Measurements from ENCODE around the gene PTPRN2. TPM values are rescaled to one million over a fixed set of nuclear protein-coding genes. Genes with fewer than 3 reads are reported as not detected.

Gene PTPRN2
- total RNA-seq, 1 donor from 2014 or later: 15.4 TPM

DNA sequence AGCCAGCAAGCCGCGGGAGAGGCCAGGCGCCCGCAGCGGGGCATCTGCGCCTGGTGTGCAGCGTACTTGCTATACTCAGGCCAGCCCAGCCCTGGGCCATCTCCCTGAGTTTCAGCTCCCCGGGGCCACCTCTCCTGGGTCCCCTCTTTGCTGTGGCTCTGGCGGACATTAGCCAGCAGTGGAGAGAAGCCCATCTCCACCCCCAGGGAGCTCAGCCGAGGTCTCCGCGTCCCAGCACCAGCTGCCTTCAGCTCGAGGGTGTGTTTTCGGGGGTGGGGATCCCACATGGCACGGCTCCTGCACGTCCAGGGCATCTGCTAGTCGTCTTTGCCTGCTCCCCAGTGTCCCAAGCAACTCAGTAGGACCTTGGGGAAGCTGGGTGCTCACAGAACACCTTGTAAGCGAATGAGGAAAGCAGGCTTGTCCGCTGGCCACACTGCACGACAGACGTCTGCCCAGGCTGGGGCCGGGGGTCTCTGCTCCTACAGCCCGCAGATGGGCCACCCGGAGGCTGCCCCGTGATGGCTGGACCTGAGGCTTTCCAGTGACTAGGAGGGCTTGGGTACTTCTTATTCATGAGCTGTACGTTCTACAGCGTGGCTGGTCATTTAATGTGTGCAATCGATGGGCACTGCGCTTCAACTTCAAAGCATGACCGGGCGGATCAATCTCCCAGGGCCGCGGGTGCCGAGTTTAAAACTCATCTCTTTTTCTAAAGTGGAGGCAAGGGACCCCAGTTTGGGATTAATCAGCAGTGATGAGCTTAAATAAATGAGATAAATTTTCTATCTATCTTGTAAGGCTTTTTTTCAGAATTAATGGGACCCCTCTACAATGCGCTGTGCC lies 795.2 kb downstream of the PTPRN2 start:
- no peak for DNase-seq (ENCODE audit: extremely low spot score, unreplicated experiment)
- H3K9me3 Mint-ChIP-seq: no peaks in the 10 kb centered on the region
- TF ChIP-seq, protein P1, sequence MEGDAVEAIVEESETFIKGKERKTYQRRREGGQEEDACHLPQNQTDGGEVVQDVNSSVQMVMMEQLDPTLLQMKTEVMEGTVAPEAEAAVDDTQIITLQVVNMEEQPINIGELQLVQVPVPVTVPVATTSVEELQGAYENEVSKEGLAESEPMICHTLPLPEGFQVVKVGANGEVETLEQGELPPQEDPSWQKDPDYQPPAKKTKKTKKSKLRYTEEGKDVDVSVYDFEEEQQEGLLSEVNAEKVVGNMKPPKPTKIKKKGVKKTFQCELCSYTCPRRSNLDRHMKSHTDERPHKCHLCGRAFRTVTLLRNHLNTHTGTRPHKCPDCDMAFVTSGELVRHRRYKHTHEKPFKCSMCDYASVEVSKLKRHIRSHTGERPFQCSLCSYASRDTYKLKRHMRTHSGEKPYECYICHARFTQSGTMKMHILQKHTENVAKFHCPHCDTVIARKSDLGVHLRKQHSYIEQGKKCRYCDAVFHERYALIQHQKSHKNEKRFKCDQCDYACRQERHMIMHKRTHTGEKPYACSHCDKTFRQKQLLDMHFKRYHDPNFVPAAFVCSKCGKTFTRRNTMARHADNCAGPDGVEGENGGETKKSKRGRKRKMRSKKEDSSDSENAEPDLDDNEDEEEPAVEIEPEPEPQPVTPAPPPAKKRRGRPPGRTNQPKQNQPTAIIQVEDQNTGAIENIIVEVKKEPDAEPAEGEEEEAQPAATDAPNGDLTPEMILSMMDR (conservative IDR thresholded peaks at IDR 0.05): no peak
- H3K27me3 Mint-ChIP-seq: no peaks in the 10 kb centered on the region
- no peak overlapping the region for H3K27ac Mint-ChIP-seq
- H3K36me3 Mint-ChIP-seq: no peaks in the 10 kb centered on the region
- no peak overlapping the region for H3K4me3 Mint-ChIP-seq
- peaks cover 8% of the 10 kb centered on the region for H3K4me1 Mint-ChIP-seq (ENCODE audit: unreplicated experiment)

DNA sequence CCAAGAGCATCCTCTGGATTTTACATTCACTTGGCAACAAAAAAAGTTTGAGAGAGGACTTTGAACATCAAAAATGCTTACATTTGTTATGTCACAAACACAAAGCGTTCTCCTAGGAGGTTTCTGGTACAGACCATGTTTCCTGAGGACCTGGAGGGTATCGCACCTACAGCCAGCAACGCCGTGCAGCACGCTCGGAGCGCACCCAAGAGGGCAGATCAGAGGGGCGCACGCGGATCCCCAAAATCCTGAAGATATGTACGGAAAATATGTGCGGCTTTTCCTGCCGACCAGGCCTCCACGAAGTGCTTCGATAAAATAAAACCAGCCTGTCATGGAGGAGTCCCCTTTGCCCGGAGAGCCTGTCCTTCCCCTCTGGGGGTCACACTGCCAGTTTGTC lies 796.0 kb downstream of the PTPRN2 start:
- no peak for DNase-seq (ENCODE audit: extremely low spot score, unreplicated experiment)
- Mint-ChIP-seq H3K36me3 (no peaks in the 10 kb centered on the region), H3K27ac (no peak overlapping the region), H3K9me3 (no peaks in the 10 kb centered on the region), H3K4me3 (no peak overlapping the region), H3K27me3 (no peaks in the 10 kb centered on the region), H3K4me1 (ENCODE audit: unreplicated experiment) (peaks cover 8% of the 10 kb centered on the region)
- TF ChIP-seq, protein P1 (conservative IDR thresholded peaks at IDR 0.05): no peak

DNA sequence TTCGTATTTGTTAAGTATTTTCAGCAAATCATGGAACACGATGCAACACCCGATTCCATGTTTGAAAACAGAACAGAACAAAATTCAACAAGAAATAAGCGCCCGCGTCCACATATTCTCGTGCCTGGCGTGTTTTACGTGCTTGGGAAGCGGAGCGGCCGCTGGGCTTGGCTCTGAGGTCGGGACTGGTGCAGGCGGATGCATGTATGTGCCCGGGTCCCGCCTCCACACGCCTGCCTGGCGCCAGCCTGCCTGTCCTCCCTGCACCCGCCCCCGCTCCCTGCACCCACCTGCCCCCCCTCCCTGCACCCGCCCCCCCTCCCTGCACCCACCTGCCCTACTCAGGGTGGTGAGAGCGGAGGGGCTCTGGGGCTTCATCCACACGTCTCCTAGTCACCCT lies 796.4 kb downstream of the PTPRN2 start:
- TF ChIP-seq, protein P1 (conservative IDR thresholded peaks at IDR 0.05): no peak
- Mint-ChIP-seq H3K4me1 (ENCODE audit: unreplicated experiment) (peaks cover 8% of the 10 kb centered on the region), H3K36me3 (no peaks in the 10 kb centered on the region)

DNA sequence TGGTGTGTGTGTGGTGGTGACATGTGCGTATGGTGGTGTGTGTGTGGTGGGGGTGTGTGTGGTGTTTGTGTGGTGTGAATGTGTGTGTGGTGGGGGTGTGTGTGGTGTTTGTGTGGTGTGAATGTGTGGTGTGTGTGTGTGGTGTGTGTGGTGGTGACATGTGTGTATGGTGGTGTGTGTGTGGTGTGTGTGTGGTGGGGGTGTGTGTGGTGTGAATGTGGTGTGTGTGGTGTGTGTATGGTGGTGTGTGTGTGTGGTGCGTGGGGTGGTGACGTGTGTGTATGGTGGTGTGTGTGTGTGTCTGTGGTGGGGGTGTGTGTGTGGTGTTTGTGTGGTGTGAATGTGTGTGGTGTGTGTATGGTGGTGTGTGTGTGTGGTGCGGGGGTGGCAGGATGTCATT lies 797.7 kb downstream of the PTPRN2 start:
- H3K27ac Mint-ChIP-seq: no peak overlapping the region
- H3K4me1 Mint-ChIP-seq (ENCODE audit: unreplicated experiment): peaks cover 8% of the 10 kb centered on the region
- no peak for DNase-seq (ENCODE audit: extremely low spot score, unreplicated experiment)
- no peaks in the 10 kb centered on the region for H3K36me3 Mint-ChIP-seq
- H3K4me3 Mint-ChIP-seq: no peak overlapping the region
- H3K9me3 Mint-ChIP-seq: no peaks in the 10 kb centered on the region
- H3K27me3 Mint-ChIP-seq: no peaks in the 10 kb centered on the region
- TF ChIP-seq, protein P1 (conservative IDR thresholded peaks at IDR 0.05): no peak

More for the DNA sequence above, 796.4 kb downstream of the PTPRN2 start:
- H3K27me3 Mint-ChIP-seq: no peaks in the 10 kb centered on the region
- no peak overlapping the region for H3K27ac Mint-ChIP-seq
- DNase-seq (ENCODE audit: extremely low spot score, unreplicated experiment): no peak
- H3K4me3 Mint-ChIP-seq: no peak overlapping the region
- H3K9me3 Mint-ChIP-seq: no peaks in the 10 kb centered on the region

DNA sequence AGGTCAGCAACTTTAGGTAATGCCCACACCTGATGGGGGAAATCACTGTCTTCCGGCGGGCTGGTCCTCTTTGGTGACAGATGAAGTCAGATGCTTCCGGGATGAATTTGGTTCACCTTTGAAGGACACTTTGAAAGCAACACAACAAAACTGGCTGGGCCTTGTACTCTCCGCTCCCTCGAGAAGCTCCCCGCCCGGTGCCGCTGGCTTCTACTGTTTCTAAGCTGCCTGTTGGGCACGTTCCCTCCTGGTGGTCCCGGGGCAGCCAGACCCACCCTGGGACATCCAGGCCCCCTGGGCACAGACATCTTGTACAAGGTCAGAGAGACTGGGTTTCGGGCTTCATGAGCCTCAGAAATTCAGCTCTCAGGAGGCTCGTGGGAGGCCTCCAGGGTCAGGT lies 798.5 kb downstream of the PTPRN2 start:
- Mint-ChIP-seq H3K27ac (no peak overlapping the region), H3K27me3 (no peaks in the 10 kb centered on the region), H3K36me3 (no peaks in the 10 kb centered on the region), H3K9me3 (no peaks in the 10 kb centered on the region), H3K4me1 (ENCODE audit: unreplicated experiment) (peaks cover under 1% of the 10 kb centered on the region), H3K4me3 (no peak overlapping the region)
- DNase-seq (ENCODE audit: extremely low spot score, unreplicated experiment): no peak
- TF ChIP-seq, protein P1 (conservative IDR thresholded peaks at IDR 0.05): no peak

All from type B pancreatic cell (in vitro differentiated cells).